KOPT-K1 (cell line): ENCODE data around the gene SLA2.
"Not testable (repeated sequence)": the region's sequence is repeated elsewhere in the genome, so short reads cannot be mapped to it uniquely, and the experiment has no call there.

Source experiments
- H3K27ac ChIP-seq: fragments of 200-600 bp; sonication (generic); 2 replicates; pipeline ENCODE4 v1.5.1; 2016; ENCODE audit warnings: antibody characterized with exemption, mild to moderate bottlenecking, low read depth, low read length; ENCODE audit not compliant: poor library complexity, severe bottlenecking
- H3K36me3 ChIP-seq: fragments of 200-600 bp; sonication (generic); 2 replicates; pipeline ENCODE4 v1.5.1; 2017; ENCODE audit warnings: antibody characterized with exemption, mild to moderate bottlenecking, low read length, moderate library complexity; ENCODE audit not compliant: insufficient read depth
- H3K9me3 ChIP-seq: fragments of 200-600 bp; sonication (generic); 2 replicates; pipeline ENCODE4 v1.5.1; 2017; ENCODE audit warnings: antibody characterized with exemption, low read length, mild to moderate bottlenecking; ENCODE audit not compliant: insufficient read depth, poor library complexity, severe bottlenecking

Gene SLA2

DNA sequence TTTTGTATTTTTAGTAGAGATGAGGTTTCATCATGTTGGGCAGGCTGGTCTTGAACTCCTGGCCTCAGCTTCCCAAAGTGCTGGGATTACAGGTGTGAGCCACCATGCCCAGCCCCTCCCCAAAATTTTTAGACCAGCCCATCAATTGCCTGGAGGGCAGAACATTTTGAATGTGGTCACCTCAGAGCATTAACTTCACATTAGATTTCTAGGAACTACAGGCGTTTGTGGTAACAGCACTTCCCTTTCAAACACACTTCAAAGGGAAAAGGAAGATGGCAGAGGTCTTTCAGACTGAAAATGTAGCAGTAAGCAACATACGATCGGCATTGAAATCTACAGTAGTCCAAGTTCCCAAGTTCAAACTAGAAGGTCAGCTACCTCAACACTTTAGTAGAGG, 12.3 kb upstream of the SLA2 start:
- Histone ChIP-seq H3K9me3 (no peaks in the 10 kb centered on the region), H3K27ac (peak overlapping the region; percentile 73), H3K36me3 (no peaks in the 10 kb centered on the region; the same call in 1 of the 2 replicates)

DNA sequence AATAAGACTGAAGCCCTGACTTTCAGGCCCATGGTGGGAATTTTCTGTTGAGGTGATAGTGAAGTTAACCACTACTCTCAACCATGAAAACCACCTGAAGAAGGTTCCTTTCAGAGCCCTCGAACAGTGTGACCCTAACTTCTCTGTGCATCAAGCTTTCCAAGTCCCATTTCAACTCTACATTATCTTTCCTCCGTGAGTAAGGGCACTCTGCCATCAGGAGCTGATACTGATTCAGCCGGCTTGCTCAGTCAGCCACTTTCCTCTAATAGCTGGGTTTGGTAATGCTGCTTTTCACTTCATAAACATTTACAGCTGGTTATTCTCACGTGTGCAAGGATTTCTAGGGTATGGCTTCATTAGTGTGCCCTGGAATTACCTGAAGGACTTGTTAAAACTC, 10.7 kb upstream of the SLA2 start:
- Histone ChIP-seq H3K27ac (no peak overlapping the region), H3K36me3 (no peaks in the 10 kb centered on the region; the same call in 1 of the 2 replicates), H3K9me3 (no peaks in the 10 kb centered on the region)

- no peak overlapping the region for H3K27ac ChIP-seq
- no peaks in the 10 kb centered on the region for H3K9me3 ChIP-seq
- no peaks in the 10 kb centered on the region; the same call in 1 of the 2 replicates for H3K36me3 ChIP-seq
These were observed 9.0 kb upstream of the SLA2 start for GRCh38 chr20:36655004-36655403.

- Histone ChIP-seq H3K9me3 (no peaks in the 10 kb centered on the region), H3K36me3 (no peaks in the 10 kb centered on the region; the same call in 1 of the 2 replicates), H3K27ac (no peak overlapping the region)
These were observed 8.5 kb upstream of the SLA2 start for GRCh38 chr20:36654506-36654905.

GRCh38 chr20:36653456-36653855, 7.5 kb upstream of the SLA2 start:
- Histone ChIP-seq H3K9me3 (no peaks in the 10 kb centered on the region), H3K36me3 (no peaks in the 10 kb centered on the region; the same call in 1 of the 2 replicates), H3K27ac (no peak overlapping the region)

- Histone ChIP-seq H3K9me3 (no peaks in the 10 kb centered on the region), H3K36me3 (peaks cover 10% of the 10 kb centered on the region; the same call in 1 of the 2 replicates), H3K27ac (peak overlapping the region; percentile 36)
These were observed 1.5 kb upstream of the SLA2 start for GRCh38 chr20:36647196-36648121.

DNA sequence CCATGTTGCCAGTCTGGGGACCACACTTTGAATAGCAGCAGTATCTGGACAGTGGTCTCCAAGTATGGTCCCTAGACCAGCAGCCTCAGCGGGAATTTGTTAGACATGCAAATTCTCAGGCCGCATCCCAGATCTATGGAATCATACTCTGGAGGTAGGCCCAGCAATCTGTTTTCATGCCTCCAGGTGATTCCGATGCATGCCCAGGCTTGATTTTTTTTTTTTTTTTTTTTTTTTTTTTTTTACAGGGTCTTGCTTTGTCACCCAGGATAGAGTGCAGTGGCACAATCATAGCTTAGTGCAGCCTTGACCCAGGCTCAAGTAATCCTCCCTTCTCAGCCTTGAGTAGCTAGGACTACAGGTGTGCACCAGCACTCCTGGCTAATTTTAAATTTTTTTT, 682 bp upstream of the SLA2 start:
- Histone ChIP-seq H3K36me3 (peaks cover 18% of the 10 kb centered on the region; the same call in 1 of the 2 replicates), H3K27ac (peak overlapping the region; percentile 92), H3K9me3 (no peaks in the 10 kb centered on the region)

GRCh38 chr20:36645353-36645752, 643 bp downstream of the SLA2 start:
- Histone ChIP-seq H3K9me3 (no peaks in the 10 kb centered on the region), H3K27ac (peak overlapping the region; percentile 92), H3K36me3 (peaks cover 31% of the 10 kb centered on the region)

DNA sequence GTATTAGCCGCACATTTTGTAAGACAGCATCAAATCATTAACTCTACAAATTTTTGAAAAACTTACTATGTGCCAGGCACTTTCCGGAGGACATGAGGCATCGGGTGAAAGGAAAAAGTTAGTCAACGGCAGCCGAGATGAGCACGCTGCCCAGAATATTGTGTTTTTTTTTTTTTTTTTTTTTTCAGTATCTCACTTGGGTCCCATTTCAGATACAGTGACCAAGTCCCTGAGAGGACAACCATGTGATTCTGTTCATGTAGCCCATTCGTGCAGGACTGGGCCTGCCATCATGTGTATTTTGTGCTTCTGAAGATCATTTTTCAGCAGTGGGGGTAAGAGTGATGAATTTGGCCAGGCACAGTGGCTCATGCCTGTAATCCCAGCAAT, 1.3 kb downstream of the SLA2 start:
- no peaks in the 10 kb centered on the region for H3K9me3 ChIP-seq
- H3K27ac ChIP-seq: peak overlapping the region; percentile 92
- peaks cover 37% of the 10 kb centered on the region for H3K36me3 ChIP-seq

DNA sequence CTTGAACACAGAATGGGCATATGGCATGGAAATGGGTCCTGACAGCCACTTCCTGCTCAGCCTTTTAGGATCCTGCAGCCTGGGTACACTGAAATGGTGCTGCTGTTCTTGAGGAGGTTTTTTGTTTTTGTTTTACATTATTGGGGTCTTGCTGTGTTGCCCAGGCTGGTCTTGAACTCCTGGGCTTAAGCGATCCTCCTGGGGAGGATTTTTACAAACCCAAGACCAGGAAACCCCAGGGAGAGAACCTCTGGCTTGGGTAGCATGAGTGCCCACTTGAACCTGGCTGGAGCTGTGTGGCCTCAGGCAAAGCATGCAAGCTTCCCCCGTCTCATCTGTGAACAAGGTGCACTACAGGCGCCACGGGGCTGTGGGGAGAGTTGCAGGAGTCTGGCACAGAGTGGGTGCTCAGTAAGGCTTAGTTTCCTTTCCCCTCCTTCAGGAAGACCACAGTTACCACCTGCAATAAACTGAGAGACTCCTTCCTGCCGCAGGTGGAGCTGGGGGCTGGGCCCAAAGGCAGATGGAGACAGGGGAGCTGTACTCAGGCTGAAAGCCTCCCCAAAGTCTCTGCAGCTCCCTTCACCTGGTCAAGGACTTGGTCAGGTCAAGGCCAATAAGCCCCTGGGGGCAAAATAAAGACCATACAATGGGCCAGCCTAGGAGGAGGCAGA, 1.8 kb downstream of the SLA2 start:
- H3K9me3 ChIP-seq: no peaks in the 10 kb centered on the region
- H3K27ac ChIP-seq: peak overlapping the region; percentile 92
- peaks cover 43% of the 10 kb centered on the region for H3K36me3 ChIP-seq

DNA sequence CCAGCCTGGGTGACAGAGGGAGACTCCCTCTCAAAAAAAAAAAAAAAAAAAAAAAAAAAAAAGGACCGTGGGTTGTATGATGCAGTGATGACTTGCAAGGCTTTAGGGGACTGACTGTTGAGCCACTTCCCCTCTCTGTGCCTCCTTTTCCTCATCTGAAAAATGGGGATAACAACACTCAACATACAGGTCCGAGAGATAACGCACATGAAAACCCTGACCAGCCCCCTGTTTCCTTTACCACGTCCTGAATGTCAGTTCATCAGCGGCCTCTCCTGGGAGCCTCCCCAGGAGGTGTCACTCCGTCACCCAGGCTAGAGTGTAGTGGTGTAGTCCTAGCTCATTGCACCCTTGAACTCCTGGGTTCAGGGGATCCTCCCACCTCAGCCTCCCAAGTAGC, 3.9 kb downstream of the SLA2 start:
- Histone ChIP-seq H3K36me3 (peaks cover 63% of the 10 kb centered on the region), H3K27ac (peak overlapping the region; percentile 92), H3K9me3 (no peaks in the 10 kb centered on the region)

DNA sequence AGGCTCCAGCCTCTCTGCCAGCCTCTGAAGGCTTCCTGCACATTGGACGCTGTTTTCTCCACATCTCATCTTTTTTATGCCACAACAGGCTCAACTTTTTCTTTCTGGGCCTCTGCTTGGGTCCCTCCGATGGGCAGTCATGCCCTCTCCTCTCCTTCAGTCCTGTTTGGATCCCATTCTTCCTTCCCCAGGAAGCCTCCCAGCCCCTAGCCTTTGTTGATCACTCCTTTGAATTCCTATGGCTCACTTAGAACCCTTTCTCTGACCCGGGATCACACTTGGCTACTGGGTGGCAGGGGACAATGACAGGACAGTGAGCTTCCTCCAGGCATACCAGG, 4.5 kb downstream of the SLA2 start:
- Histone ChIP-seq H3K36me3 (peaks cover 69% of the 10 kb centered on the region), H3K27ac (peak overlapping the region; percentile 15), H3K9me3 (no peaks in the 10 kb centered on the region)

DNA sequence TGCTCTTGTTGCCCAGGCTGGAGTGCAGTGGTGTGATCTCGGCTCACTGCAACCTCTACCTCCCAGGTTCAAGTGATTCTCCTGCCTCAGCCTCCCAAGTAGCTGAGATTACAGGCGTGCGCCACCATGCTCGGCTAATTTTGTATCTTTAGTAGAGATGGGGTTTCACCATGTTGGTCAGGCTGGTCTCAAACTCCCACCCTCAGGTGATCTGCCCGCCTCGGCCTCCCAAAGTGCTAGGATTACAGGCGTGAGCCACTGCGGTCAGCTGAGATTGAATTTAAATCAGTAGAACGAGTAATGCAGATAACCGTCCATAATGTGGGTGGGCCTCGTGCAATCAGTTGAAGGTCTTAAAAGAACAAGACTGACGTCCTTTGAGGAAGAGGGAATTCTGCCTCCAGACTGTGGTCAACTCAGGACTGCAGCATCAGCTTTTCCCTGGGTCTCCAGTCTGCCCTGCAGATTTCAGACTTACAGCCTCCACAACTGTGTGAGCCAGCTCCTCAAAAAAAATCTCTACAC, 7.1 kb downstream of the SLA2 start:
- not testable (repeated sequence) for H3K27ac ChIP-seq
- H3K36me3 ChIP-seq: peaks cover 89% of the 10 kb centered on the region

GRCh38 chr20:36634342-36634741, 11.7 kb downstream of the SLA2 start:
- H3K9me3 ChIP-seq: no peaks in the 10 kb centered on the region
- peaks cover 85% of the 10 kb centered on the region for H3K36me3 ChIP-seq
- H3K27ac ChIP-seq: no peak overlapping the region

More for the DNA sequence above, 7.1 kb downstream of the SLA2 start:
- not testable (repeated sequence) for H3K9me3 ChIP-seq

DNA sequence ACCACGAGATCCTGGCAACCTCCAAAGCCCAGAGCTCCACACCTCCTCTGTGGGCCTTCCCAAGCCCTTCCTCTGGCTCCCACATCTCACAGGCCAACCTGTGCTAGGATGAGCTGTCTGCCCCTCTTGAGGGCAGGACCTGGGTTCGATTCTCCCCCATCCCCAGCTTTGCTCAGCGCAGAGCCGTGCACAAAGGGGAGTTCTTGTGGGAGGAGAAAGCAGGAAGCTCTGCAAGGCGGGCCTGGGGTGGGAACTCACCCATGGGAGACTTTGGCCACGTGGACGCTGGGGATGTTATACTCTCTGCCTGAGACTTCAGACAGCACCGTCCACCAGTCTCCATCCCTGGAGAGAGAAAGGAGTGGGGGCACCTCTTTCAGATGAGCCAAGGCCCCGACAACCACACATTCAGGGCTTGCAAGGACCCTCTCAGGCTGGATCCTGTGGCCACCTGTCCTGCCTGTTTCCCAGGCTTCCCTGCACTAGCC, 12.7 kb downstream of the SLA2 start:
- Histone ChIP-seq H3K36me3 (peaks cover 82% of the 10 kb centered on the region), H3K27ac (no peak overlapping the region), H3K9me3 (no peaks in the 10 kb centered on the region)
